NCI-H2107 treated with DMSO at 0.1 percent for 48 hours (cell line): ENCODE measurements around the gene MESD.

ENCODE experiments used
- DNase-seq: peaks from one replicate; lab custom pipeline; 2025; ENCODE audit not compliant: unreplicated experiment; lab: John Stamatoyannopoulos, UW

MESD gene

GRCh38 chr15:80992006-80992405, 2.4 kb upstream of the MESD start:
- DNase-seq, result no peak

GRCh38 chr15:80991421-80991820, 1.8 kb upstream of the MESD start:
- DNase-seq, result no peak

- DNase-seq, result no peak
Observed at GRCh38 chr15:80990955-80991354, 1.3 kb upstream of the MESD start.

- DNase-seq, result no peak
Observed at GRCh38 chr15:80989081-80989517, 520 bp downstream of the MESD start.

GRCh38 chr15:80988148-80988796, 1.3 kb downstream of the MESD start:
- DNase-seq, result no peak

GRCh38 chr15:80986487-80986886, 3.1 kb downstream of the MESD start:
- no peak for DNase-seq

GRCh38 chr15:80985981-80986380, 3.6 kb downstream of the MESD start:
- DNase-seq, result no peak

GRCh38 chr15:80984856-80985255, 4.8 kb downstream of the MESD start:
- no peak for DNase-seq

- DNase-seq, result no peak
Observed at GRCh38 chr15:80982839-80983238, 6.8 kb downstream of the MESD start.

GRCh38 chr15:80982205-80982604, 7.4 kb downstream of the MESD start:
- no peak for DNase-seq

- DNase-seq, result no peak
Observed at GRCh38 chr15:80979538-80980200, 9.9 kb downstream of the MESD start.

- no peak for DNase-seq
Observed at GRCh38 chr15:80978685-80979329, 10.8 kb downstream of the MESD start.

GRCh38 chr15:80977627-80978036, 12.0 kb downstream of the MESD start:
- no peak for DNase-seq

GRCh38 chr15:80976851-80977250, 12.8 kb downstream of the MESD start:
- DNase-seq, result no peak

- no peak for DNase-seq
Observed at GRCh38 chr15:80974914-80975313, 14.7 kb downstream of the MESD start.

GRCh38 chr15:80972276-80972675, 17.3 kb downstream of the MESD start:
- DNase-seq, result no peak

GRCh38 chr15:80971143-80971542, 18.5 kb downstream of the MESD start:
- DNase-seq, result no peak

- no peak for DNase-seq
Observed at GRCh38 chr15:80970658-80971057, 19.0 kb downstream of the MESD start.

- DNase-seq, result peak; percentile 26
Observed at GRCh38 chr15:80970018-80970657, 19.5 kb downstream of the MESD start.

- no peak for DNase-seq
Observed at GRCh38 chr15:80969316-80969715, 20.3 kb downstream of the MESD start.

GRCh38 chr15:80967991-80968510, 21.6 kb downstream of the MESD start:
- no peak for DNase-seq

GRCh38 chr15:80967451-80967850, 22.2 kb downstream of the MESD start:
- no peak for DNase-seq
